ENCODE data around the gene RAD51B.

Gene RAD51B

DNA sequence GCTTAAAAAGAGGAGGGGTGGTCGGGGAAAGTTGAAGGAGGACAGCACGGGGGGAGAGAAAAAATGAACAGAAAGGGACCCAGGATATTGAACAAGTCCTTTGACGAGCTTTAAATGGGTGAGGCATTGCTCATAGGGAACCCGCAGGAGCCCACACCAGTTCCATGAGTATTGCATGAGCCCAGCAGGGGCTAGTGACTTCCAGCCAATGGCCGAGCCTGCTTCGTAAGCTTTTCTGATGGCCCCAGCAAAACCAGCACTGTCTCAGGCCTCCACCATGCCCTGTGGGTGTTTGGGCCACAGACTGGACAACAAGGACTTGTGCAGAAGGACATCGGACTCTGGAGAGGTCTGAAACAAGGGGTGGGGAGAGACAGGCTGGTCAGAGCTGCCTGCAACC is 863.7 kb downstream of the RAD51B start:
- peak overlapping the region in 2 of 5 donors; percentile 17 to 18 for H3K4me3 ChIP-seq (ENCODE audit: low read depth in 1 of 5, low read length in 5 of 5)
- H3K27me3 ChIP-seq (ENCODE audit: control insufficient read depth in 5 of 5, insufficient read depth in 4 of 5, low read length in 5 of 5), result no peaks in the 10 kb centered on the region
- H3K9me3 ChIP-seq (ENCODE audit: control insufficient read depth in 5 of 5, low read length in 5 of 5), result no peaks in the 10 kb centered on the region
- H3K27ac ChIP-seq (ENCODE audit: low read depth, low read length), result peak overlapping the region; percentile 93
- H3K36me3 ChIP-seq (ENCODE audit: control insufficient read depth in 5 of 5, insufficient read depth in 5 of 5, low read length in 5 of 5), result no peaks in the 10 kb centered on the region
- peaks cover 19 to 54% (median 52%) of the 10 kb centered on the region in 5 donors for H3K4me1 ChIP-seq (ENCODE audit: control insufficient read depth in 5 of 5, insufficient read depth in 5 of 5, low read length in 5 of 5)
- peak overlapping the region in 4 of 5 donors; percentile 21 to 56 (median 50) for H3K9ac ChIP-seq (ENCODE audit: low read length in 5 of 5)

DNA sequence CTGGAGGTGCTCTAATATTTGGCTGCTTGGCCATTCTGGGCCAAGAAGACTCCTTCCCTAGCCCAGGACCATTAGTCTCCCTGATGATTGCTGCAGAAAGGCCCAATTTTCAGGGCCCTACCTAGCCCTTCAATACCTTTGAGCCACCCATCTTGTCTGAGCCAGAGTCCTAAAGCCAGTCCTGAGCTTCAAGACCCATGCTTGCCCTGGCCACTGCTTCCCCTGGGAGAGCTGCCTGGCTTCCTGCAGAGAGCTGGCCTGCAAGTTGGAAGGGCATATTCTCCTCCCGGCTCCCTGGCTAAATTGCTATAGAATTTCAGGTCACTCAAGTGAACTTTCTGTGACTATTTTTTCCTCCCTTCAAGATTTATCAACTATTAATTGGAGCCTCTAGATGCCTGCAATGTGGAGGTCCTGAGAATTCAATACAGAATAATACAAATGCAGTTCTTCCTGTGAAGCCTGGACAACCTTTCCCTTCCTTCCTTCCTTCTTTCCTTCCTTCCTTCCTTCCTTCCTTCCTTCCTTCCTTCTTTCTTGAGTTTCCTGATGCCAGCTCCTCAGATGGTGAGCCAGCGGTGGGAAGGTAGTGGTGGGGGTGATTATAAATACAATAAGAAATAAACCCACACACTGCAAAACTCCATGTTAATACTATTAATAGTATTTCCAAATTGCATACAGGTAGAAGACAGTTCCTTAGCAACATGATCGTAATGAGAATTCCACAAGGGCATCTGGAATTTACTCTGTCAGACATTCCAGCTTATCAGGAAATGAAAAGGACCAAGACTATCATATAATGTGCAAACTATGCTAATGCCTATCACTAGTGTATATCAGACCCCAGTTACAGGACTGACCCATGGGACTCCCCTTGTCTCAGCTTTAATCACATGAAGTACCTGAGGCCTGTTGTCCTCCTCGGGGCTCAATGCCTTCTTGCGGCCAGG is 865.2 kb downstream of the RAD51B start:
- Histone ChIP-seq H3K9ac (ENCODE audit: low read length in 5 of 5) (no peak overlapping the region), H3K36me3 (ENCODE audit: control insufficient read depth in 5 of 5, insufficient read depth in 5 of 5, low read length in 5 of 5) (no peaks in the 10 kb centered on the region), H3K9me3 (ENCODE audit: control insufficient read depth in 5 of 5, low read length in 5 of 5) (no peaks in the 10 kb centered on the region), H3K4me1 (ENCODE audit: control insufficient read depth in 5 of 5, insufficient read depth in 5 of 5, low read length in 5 of 5) (peaks cover 19 to 64% (median 59%) of the 10 kb centered on the region in 5 donors), H3K27ac (ENCODE audit: low read depth, low read length) (peak overlapping the region; percentile 93), H3K4me3 (ENCODE audit: low read depth in 1 of 5, low read length in 5 of 5) (no peak overlapping the region), H3K27me3 (ENCODE audit: control insufficient read depth in 5 of 5, insufficient read depth in 4 of 5, low read length in 5 of 5) (no peaks in the 10 kb centered on the region)

DNA sequence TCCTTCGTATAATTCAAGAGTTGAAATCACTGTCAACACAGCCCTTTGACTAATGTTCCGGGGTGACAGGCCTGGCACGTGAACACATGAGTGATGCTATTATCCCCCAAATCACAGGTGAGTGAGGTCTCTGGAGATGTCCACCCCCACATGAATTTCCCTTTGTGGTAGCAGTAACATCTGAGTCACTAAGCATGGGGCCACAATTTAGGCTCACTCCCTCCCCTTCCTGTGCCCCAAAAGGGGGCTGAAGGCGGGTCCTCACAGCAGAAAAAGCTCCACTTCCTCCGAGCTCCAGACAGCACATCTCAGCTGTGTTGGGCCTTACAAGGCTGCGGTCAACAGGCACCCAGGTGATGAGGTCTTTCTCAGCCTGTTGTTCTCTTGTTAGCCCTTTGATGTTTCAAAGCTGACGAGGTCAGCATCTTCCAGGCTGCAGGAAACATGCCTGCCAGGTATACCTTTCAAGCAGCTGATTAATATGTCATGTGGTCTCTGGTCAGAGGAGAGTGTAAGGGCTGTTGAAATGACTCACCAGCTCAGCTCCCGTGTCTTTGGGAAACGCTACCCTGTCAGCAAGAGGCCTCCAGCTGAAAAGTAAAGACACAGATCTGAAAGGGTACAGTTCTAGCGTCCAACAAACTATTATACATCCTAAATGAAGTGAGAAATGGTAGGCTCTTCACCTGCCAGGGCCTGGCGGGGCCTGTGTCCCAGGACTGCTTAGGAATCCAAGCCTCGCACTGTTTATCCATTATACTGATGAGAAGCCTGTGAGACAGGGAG is 866.0 kb downstream of the RAD51B start:
- Histone ChIP-seq H3K36me3 (ENCODE audit: control insufficient read depth in 5 of 5, insufficient read depth in 5 of 5, low read length in 5 of 5) (no peaks in the 10 kb centered on the region), H3K4me1 (ENCODE audit: control insufficient read depth in 5 of 5, insufficient read depth in 5 of 5, low read length in 5 of 5) (peaks cover 19 to 59% (median 53%) of the 10 kb centered on the region in 5 donors), H3K27ac (ENCODE audit: low read depth, low read length) (no peak overlapping the region), H3K9ac (ENCODE audit: low read length in 5 of 5) (no peak overlapping the region), H3K9me3 (ENCODE audit: control insufficient read depth in 5 of 5, low read length in 5 of 5) (no peaks in the 10 kb centered on the region), H3K27me3 (ENCODE audit: control insufficient read depth in 5 of 5, insufficient read depth in 4 of 5, low read length in 5 of 5) (no peaks in the 10 kb centered on the region), H3K4me3 (ENCODE audit: low read depth in 1 of 5, low read length in 5 of 5) (no peak overlapping the region)

DNA sequence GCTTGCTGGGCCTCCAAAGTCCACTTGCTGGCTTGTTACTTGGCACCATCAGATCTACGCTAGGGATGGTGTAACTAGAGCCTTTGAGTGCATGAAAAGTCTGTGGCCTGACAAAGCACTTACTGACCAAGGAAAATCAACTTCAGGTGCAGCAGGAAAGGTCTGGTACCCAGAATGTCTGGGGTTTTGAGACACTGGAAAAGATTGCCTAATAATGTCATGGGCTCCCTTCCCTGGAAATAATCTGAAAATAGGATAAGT is 866.6 kb downstream of the RAD51B start:
- H3K36me3 ChIP-seq (ENCODE audit: control insufficient read depth in 5 of 5, insufficient read depth in 5 of 5, low read length in 5 of 5), result no peaks in the 10 kb centered on the region
- no peak overlapping the region for H3K4me3 ChIP-seq (ENCODE audit: low read depth in 1 of 5, low read length in 5 of 5)
- H3K27ac ChIP-seq (ENCODE audit: low read depth, low read length), result no peak overlapping the region
- no peaks in the 10 kb centered on the region for H3K27me3 ChIP-seq (ENCODE audit: control insufficient read depth in 5 of 5, insufficient read depth in 4 of 5, low read length in 5 of 5)
- no peak overlapping the region for H3K9ac ChIP-seq (ENCODE audit: low read length in 5 of 5)
- no peaks in the 10 kb centered on the region for H3K9me3 ChIP-seq (ENCODE audit: control insufficient read depth in 5 of 5, low read length in 5 of 5)
- peaks cover 16 to 54% (median 48%) of the 10 kb centered on the region in 5 donors for H3K4me1 ChIP-seq (ENCODE audit: control insufficient read depth in 5 of 5, insufficient read depth in 5 of 5, low read length in 5 of 5)

- peaks cover 13 to 50% (median 42%) of the 10 kb centered on the region in 5 donors for H3K4me1 ChIP-seq (ENCODE audit: control insufficient read depth in 5 of 5, insufficient read depth in 5 of 5, low read length in 5 of 5)
- no peaks in the 10 kb centered on the region for H3K36me3 ChIP-seq (ENCODE audit: control insufficient read depth in 5 of 5, insufficient read depth in 5 of 5, low read length in 5 of 5)
- H3K27ac ChIP-seq (ENCODE audit: low read depth, low read length), result no peak overlapping the region
- H3K27me3 ChIP-seq (ENCODE audit: control insufficient read depth in 5 of 5, insufficient read depth in 4 of 5, low read length in 5 of 5), result no peaks in the 10 kb centered on the region
- H3K4me3 ChIP-seq (ENCODE audit: low read depth in 1 of 5, low read length in 5 of 5), result no peak overlapping the region
- H3K9me3 ChIP-seq (ENCODE audit: control insufficient read depth in 5 of 5, low read length in 5 of 5), result no peaks in the 10 kb centered on the region
- no peak overlapping the region for H3K9ac ChIP-seq (ENCODE audit: low read length in 5 of 5)
Observed at GRCh38 chr14:68686724-68687123, 867.1 kb downstream of the RAD51B start.

DNA sequence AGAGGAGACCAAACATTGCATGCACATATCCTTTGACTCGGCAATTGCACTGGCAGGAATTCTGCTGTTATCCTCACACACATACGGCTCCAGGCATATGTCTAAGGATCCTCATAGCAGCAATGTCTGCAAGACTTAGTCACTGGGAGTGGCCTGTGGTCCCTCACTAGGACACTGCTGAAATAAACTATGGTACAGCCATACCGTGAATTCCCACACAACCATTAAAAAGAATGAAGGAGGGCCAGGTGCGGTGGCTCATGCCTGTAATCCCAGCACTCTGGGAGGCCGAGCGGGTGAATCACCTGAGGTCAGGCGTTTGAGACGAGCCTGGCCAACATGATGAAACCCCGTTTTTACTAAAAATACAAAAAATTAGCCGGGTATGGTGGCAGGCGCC is 868.2 kb downstream of the RAD51B start:
- no peak overlapping the region for H3K9ac ChIP-seq (ENCODE audit: low read length in 5 of 5)
- H3K36me3 ChIP-seq (ENCODE audit: control insufficient read depth in 5 of 5, insufficient read depth in 5 of 5, low read length in 5 of 5), result no peaks in the 10 kb centered on the region
- no peaks in the 10 kb centered on the region for H3K27me3 ChIP-seq (ENCODE audit: control insufficient read depth in 5 of 5, insufficient read depth in 4 of 5, low read length in 5 of 5)
- no peak overlapping the region for H3K4me3 ChIP-seq (ENCODE audit: low read depth in 1 of 5, low read length in 5 of 5)
- peaks cover 10 to 51% (median 40%) of the 10 kb centered on the region in 5 donors for H3K4me1 ChIP-seq (ENCODE audit: control insufficient read depth in 5 of 5, insufficient read depth in 5 of 5, low read length in 5 of 5)
- no peak overlapping the region for H3K27ac ChIP-seq (ENCODE audit: low read depth, low read length)
- H3K9me3 ChIP-seq (ENCODE audit: control insufficient read depth in 5 of 5, low read length in 5 of 5), result no peaks in the 10 kb centered on the region

- Histone ChIP-seq H3K27me3 (ENCODE audit: control insufficient read depth in 5 of 5, insufficient read depth in 4 of 5, low read length in 5 of 5) (no peaks in the 10 kb centered on the region), H3K4me3 (ENCODE audit: low read depth in 1 of 5, low read length in 5 of 5) (no peak overlapping the region), H3K9ac (ENCODE audit: low read length in 5 of 5) (no peak overlapping the region), H3K9me3 (ENCODE audit: control insufficient read depth in 5 of 5, low read length in 5 of 5) (no peaks in the 10 kb centered on the region), H3K36me3 (ENCODE audit: control insufficient read depth in 5 of 5, insufficient read depth in 5 of 5, low read length in 5 of 5) (no peaks in the 10 kb centered on the region), H3K4me1 (ENCODE audit: control insufficient read depth in 5 of 5, insufficient read depth in 5 of 5, low read length in 5 of 5) (peaks cover 7 to 53% (median 41%) of the 10 kb centered on the region in 5 donors), H3K27ac (ENCODE audit: low read depth, low read length) (no peak overlapping the region)
Observed at GRCh38 chr14:68688872-68689371, 869.3 kb downstream of the RAD51B start.

DNA sequence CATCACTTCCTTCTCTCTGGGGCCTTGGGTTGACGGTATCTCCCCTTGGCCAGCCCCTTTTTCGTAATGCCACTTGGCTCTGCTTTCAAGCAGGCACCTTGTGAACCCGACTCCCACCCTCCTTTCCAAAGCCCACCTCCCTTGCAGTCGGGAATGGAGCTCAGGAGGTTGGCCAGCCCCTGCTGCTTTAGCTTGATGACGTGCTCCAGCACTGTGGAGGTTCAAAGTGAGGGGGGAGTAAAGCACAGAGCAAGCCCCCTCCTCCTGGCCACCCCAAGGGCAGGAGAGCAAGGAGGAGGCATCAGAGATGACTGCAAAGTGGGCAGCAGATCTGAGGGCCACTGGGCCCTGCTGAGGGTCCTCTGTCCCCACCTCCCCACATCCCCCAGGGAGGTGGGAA is 869.9 kb downstream of the RAD51B start:
- peaks cover 4 to 50% (median 40%) of the 10 kb centered on the region in 5 donors for H3K4me1 ChIP-seq (ENCODE audit: control insufficient read depth in 5 of 5, insufficient read depth in 5 of 5, low read length in 5 of 5)

GRCh38 chr14:68690089-68690958 is 870.7 kb downstream of the RAD51B start:
- peaks cover 2 to 48% (median 37%) of the 10 kb centered on the region in 5 donors for H3K4me1 ChIP-seq (ENCODE audit: control insufficient read depth in 5 of 5, insufficient read depth in 5 of 5, low read length in 5 of 5)
- H3K27ac ChIP-seq (ENCODE audit: low read depth, low read length), result no peak overlapping the region
- H3K9me3 ChIP-seq (ENCODE audit: control insufficient read depth in 5 of 5, low read length in 5 of 5), result no peaks in the 10 kb centered on the region
- H3K4me3 ChIP-seq (ENCODE audit: low read depth in 1 of 5, low read length in 5 of 5), result no peak overlapping the region
- H3K27me3 ChIP-seq (ENCODE audit: control insufficient read depth in 5 of 5, insufficient read depth in 4 of 5, low read length in 5 of 5), result no peaks in the 10 kb centered on the region
- no peaks in the 10 kb centered on the region for H3K36me3 ChIP-seq (ENCODE audit: control insufficient read depth in 5 of 5, insufficient read depth in 5 of 5, low read length in 5 of 5)
- H3K9ac ChIP-seq (ENCODE audit: low read length in 5 of 5), result no peak overlapping the region

More for the DNA sequence above, 869.9 kb downstream of the RAD51B start:
- Histone ChIP-seq H3K27me3 (ENCODE audit: control insufficient read depth in 5 of 5, insufficient read depth in 4 of 5, low read length in 5 of 5) (no peaks in the 10 kb centered on the region), H3K4me3 (ENCODE audit: low read depth in 1 of 5, low read length in 5 of 5) (no peak overlapping the region), H3K27ac (ENCODE audit: low read depth, low read length) (no peak overlapping the region), H3K9ac (ENCODE audit: low read length in 5 of 5) (no peak overlapping the region), H3K36me3 (ENCODE audit: control insufficient read depth in 5 of 5, insufficient read depth in 5 of 5, low read length in 5 of 5) (no peaks in the 10 kb centered on the region), H3K9me3 (ENCODE audit: control insufficient read depth in 5 of 5, low read length in 5 of 5) (no peaks in the 10 kb centered on the region)
